SU-DHL-6 (cell line): Measurements from ENCODE around the gene TUBB6.

Source experiments
- EZH2phosphoT487 ChIP-seq: fragments of 200-600 bp; sonication (generic), shearing (Covaris generic); conservative IDR thresholded peaks from 2 replicates; pipeline ENCODE4 v1.6.1; 2018; ENCODE audit warnings: mild to moderate bottlenecking, antibody characterized with exemption, low read length, moderate library complexity, mixed read lengths
- TF ChIP-seq, protein P1 (sequence below): fragments of 200-600 bp; sonication (generic); IDR thresholded peaks from one replicate; pipeline ENCODE4 v1.5.1; 2017; ENCODE audit warnings: antibody characterized with exemption, mild to moderate bottlenecking, low read length, moderate library complexity; ENCODE audit not compliant: insufficient read depth, poor library complexity, severe bottlenecking

DNA sequence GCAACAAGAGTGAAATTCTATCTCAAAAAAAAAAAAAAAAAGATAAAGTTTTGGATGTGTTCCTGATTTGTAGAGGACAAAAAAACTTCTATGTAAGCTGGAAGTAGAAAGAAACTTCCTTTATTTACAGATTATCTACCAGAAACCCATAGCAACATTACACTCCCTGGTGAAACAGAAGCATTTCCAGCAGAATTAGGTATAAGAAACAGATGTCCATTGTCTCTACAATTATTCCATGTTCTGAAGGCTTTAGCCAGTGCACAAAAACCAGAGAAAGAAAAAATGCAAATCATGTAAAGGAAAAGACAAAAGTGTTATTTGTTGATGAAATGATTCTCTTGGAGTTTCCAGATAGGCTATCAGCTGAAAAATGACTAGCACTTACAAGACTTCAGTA, 4.9 kb downstream of the TUBB6 start:
- TF ChIP-seq, protein P1, sequence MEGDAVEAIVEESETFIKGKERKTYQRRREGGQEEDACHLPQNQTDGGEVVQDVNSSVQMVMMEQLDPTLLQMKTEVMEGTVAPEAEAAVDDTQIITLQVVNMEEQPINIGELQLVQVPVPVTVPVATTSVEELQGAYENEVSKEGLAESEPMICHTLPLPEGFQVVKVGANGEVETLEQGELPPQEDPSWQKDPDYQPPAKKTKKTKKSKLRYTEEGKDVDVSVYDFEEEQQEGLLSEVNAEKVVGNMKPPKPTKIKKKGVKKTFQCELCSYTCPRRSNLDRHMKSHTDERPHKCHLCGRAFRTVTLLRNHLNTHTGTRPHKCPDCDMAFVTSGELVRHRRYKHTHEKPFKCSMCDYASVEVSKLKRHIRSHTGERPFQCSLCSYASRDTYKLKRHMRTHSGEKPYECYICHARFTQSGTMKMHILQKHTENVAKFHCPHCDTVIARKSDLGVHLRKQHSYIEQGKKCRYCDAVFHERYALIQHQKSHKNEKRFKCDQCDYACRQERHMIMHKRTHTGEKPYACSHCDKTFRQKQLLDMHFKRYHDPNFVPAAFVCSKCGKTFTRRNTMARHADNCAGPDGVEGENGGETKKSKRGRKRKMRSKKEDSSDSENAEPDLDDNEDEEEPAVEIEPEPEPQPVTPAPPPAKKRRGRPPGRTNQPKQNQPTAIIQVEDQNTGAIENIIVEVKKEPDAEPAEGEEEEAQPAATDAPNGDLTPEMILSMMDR: no peak
- no peak for TF ChIP-seq EZH2phosphoT487
